Measurements from ENCODE around the gene LHPP.

LHPP gene

DNA sequence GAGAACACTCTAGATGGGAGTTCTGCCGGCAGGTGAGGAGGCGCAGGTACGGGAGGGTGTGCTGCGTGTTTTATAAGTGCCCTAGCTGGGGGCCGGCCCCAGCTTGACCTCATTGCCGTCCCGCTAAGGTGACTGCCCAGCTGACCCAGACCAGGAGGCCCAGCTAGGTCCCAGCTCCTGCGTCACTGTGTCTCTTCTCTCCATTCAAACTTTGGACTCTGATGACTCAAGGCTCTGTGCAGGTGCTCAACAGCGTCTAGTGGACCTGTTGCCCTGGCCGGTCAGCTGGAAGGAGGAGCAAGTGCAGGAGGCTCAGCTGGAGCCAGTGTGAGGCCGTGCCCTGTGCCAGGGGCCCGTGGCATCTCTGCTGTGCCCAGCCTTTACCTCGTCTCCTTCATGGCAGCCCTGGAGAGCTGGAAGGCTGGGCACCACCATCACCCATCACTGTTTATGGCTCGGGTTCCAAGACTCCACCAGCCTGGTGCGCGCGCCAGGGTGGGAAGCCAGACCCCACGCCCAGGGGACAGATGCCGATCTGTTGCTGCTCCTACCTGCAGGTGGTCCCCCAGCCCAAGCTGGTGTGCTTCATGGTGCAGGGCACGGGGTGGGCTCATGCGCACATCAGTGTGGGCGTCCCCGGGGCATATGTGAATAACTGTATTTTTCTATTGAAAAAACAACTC, 14.6 kb downstream of the LHPP start:
- TF ChIP-seq ZFX (IDR thresholded peaks at IDR 0.05) (no peak), CTCF (conservative IDR thresholded peaks at IDR 0.05) (no peak)
- H3K27ac ChIP-seq = no peak overlapping the region

GRCh38 chr10:124477614-124478363, 16.2 kb downstream of the LHPP start:
- no peak for TF ChIP-seq CTCF (conservative IDR thresholded peaks at IDR 0.05)
- TF ChIP-seq ZFX (IDR thresholded peaks at IDR 0.05) = no peak
- H3K27ac ChIP-seq = no peak overlapping the region

- no peak overlapping the region for H3K27ac ChIP-seq
- no peak for TF ChIP-seq CTCF (conservative IDR thresholded peaks at IDR 0.05)
- TF ChIP-seq ZFX (IDR thresholded peaks at IDR 0.05) = no peak
These were observed 16.9 kb downstream of the LHPP start for GRCh38 chr10:124478515-124478914.

DNA sequence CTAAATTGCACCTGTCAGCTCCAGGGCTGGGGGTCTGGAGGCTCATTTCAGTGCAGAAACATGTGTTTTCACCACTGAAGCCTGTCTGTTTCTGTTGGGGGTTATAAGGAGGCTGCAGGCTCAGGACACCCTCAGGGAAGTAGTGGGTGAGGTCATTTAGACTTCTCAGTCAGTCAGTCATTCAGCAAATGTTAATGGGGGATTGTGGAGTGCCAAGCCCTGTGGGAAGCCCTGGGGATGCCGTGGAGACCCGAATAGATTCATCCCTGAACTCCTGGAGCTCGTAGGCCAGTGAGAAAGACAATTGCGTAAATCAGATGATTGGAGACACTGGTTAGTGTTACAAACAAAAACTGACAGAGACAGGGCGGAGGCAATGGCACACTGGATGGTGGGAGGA, 19.2 kb downstream of the LHPP start:
- no peak for TF ChIP-seq CTCF (conservative IDR thresholded peaks at IDR 0.05)
- TF ChIP-seq ZFX (IDR thresholded peaks at IDR 0.05) = no peak
- no peak overlapping the region for H3K27ac ChIP-seq

- TF ChIP-seq CTCF (conservative IDR thresholded peaks at IDR 0.05) (no peak), ZFX (IDR thresholded peaks at IDR 0.05) (no peak)
- no peak overlapping the region for H3K27ac ChIP-seq
These were observed 20.1 kb downstream of the LHPP start for GRCh38 chr10:124481717-124482116.

DNA sequence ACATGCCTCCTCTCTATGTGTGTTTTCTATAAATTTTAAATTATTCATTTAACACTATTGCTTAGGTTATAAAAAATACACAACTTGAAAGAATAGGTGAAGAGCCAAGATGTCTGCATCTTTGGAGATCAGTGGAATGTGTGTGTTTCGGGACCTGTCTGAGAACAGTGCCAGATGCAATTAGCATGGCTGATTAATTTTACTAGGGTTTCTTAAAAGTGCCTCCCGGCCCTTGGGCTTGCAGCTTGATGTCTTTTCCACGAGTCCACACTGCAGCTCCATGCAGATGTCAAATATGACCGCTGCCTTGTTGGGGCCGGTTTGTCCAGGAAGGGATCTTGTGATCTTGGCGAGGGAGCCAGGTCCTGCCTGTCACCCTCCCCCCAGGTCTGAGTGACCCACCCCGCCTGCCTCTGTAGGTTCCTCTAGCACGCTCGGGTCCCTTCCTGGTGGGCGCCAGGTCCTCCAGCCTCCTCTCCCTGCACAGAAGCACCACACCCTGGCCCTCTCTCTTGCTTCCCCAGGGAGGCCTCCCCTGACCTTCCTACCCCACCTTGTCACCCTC, 20.7 kb downstream of the LHPP start:
- H3K27ac ChIP-seq = no peak overlapping the region
- TF ChIP-seq CTCF (conservative IDR thresholded peaks at IDR 0.05) (no peak), ZFX (IDR thresholded peaks at IDR 0.05) (no peak)

- TF ChIP-seq ZFX (IDR thresholded peaks at IDR 0.05) (no peak), CTCF (conservative IDR thresholded peaks at IDR 0.05) (no peak)
- H3K27ac ChIP-seq = no peak overlapping the region
These were observed 21.3 kb downstream of the LHPP start for GRCh38 chr10:124482876-124483275.
